Measurements from ENCODE around the gene TCF25.

GRCh38 chr16:89952551-89952950, 79.2 kb downstream of the TCF25 start:
- TF ChIP-seq CTCF (IDR thresholded peaks at IDR 0.05) (no peak), POLR2A (IDR thresholded peaks at IDR 0.05) (no peak)
